CD4-positive, alpha-beta T cell treated with Interleukin-10 for 1 hour (primary cell): ENCODE data around the gene FAM111B.

Source experiments
- DNase-seq: peaks from one replicate; pipeline ENCODE4 v3.0.0-alpha.2; 2020

FAM111B gene

GRCh38 chr11:59158206-59159068, 51.4 kb downstream of the FAM111B start:
- DNase-seq: peak; percentile 79

- DNase-seq: no peak
Observed at GRCh38 chr11:59164028-59164427, 57.0 kb downstream of the FAM111B start.

- DNase-seq: peak; percentile 89
Observed at GRCh38 chr11:59171508-59172322, 64.7 kb downstream of the FAM111B start, which contains the start of gene DTX4. Gene DTX4 (plus strand): TSS chr11:59172132. CDS start chr11:59172596, 464 bp downstream.

GRCh38 chr11:59172345-59173079, 65.5 kb downstream of the FAM111B start:
- no peak for DNase-seq

GRCh38 chr11:59173080-59173963, 66.3 kb downstream of the FAM111B start:
- DNase-seq: peak; percentile 9

- DNase-seq: no peak
Observed at GRCh38 chr11:59173964-59174663, 67.1 kb downstream of the FAM111B start.

GRCh38 chr11:59174664-59175033, 67.6 kb downstream of the FAM111B start:
- DNase-seq: no peak

GRCh38 chr11:59175091-59175501, 68.1 kb downstream of the FAM111B start:
- no peak for DNase-seq

- no peak for DNase-seq
Observed at GRCh38 chr11:59176330-59176729, 69.3 kb downstream of the FAM111B start.
